Cardiac muscle cell (in vitro differentiated cells and primary cell): Measurements from ENCODE around the gene RNF223. TPM values are rescaled to one million over a fixed set of nuclear protein-coding genes. Genes with fewer than 3 reads are reported as not detected.

Experiments used
- DNase-seq, 2 donors: peaks; one replicate each; pipeline versions ENCODE4 v3.0.0 to v3.0.0-alpha.2; 2010 to 2017; ENCODE audit warnings: low read depth in 1 of 2, low spot score in 1 of 2
- H3K27ac ChIP-seq: fragments of 200-600 bp; sonication (generic); 2 replicates; pipeline ENCODE4 v1.5.1; 2016
- H3K27me3 ChIP-seq: fragments of 200-600 bp; sonication (generic); 2 replicates; pipeline ENCODE4 v1.6.0; 2016; ENCODE audit warnings: control low read depth
- H3K36me3 ChIP-seq: fragments of 200-600 bp; sonication (generic); 2 replicates; pipeline ENCODE4 v1.5.1; 2016; ENCODE audit warnings: control low read depth
- H3K4me1 ChIP-seq: fragments of 200-600 bp; sonication (generic); 2 replicates; pipeline ENCODE4 v1.8.1; 2017; ENCODE audit warnings: low read depth, mild to moderate bottlenecking, mixed run types
- H3K4me3 ChIP-seq: fragments of 200-600 bp; sonication (generic); 2 replicates; pipeline ENCODE4 v1.5.1; 2016; ENCODE audit warnings: mild to moderate bottlenecking
- H3K9me3 ChIP-seq: fragments of 200-600 bp; sonication (generic); 2 replicates; pipeline ENCODE4 v1.5.1; 2017; ENCODE audit warnings: low read depth, mild to moderate bottlenecking, control low read depth
- polyA plus RNA-seq: library from polyadenylated mRNA; unstranded; fragments of >200 nt; fragmentation: Nextera tagmentation; extraction: Ambion mirVana; gene quantifications from 2 replicates; pipeline ENCODE4 v1.2.1, GENCODE V29; 2016
- total RNA-seq: library from RNA; depleted of rRNA; stranded (reverse); fragments of >200 nt; gene quantifications from 2 replicates; pipeline ENCODE4 v1.2.3, GENCODE V29; 2016
- TF ChIP-seq, protein P1 (sequence below): IDR thresholded peaks from 2 replicates; pipeline ENCODE4 v1.5.1; 2012; ENCODE audit warnings: low read depth, mild to moderate bottlenecking, low read length

Gene RNF223
- total and polyA plus RNA-seq, 2 experiments from 2014 or later, result 0.33 TPM; not detected in 1

DNA sequence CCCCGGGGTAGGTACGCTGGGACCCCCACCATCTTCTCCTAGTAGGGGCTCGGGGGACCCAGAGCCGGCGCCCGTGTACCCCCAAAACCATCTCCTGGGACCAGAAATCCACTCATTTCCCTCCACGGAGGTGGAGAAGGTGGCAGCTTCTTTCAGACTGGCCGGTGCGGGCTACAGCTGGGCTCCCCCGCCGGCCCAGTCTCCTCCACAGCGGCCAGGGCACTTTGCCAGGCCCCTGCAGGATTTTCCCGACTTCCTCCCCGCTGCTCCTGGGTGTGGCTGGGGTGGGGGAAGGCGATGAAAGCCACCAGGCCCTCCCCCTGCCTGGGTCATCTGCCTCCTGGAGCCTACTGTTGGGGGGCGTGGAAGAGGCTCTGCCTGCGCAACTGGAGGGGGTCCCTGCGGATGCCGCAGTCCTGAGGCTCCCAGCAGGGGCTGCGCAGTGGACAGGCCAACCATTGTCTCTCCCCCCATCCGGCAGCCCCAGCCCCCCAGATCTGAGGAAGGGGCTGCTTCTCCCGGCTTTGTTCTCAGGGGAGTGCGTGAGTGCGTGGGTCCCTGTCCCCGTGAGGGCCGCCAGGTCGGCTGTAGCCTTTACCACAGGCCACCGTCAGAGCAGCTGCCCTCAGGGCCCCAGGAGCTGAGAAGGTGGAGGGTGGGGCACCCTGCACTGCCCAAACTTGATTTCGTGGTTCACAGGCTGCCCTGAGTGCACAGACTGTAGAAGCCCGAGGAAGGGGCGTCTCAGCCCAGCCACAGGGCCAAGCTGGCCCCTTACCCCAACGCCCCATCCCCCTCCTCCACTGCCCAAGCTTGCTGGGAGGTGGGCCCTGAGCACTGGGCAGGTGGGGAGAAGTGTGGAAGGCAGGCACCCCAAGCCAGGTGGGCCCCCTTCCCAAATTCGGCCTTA lies 52.8 kb downstream of the RNF223 start:
- H3K27ac ChIP-seq, result no peak overlapping the region
- no peaks in the 10 kb centered on the region for H3K9me3 ChIP-seq
- peak in 1 of 2 donors; percentile 76 for DNase-seq
- H3K27me3 ChIP-seq, result no peaks in the 10 kb centered on the region
- peaks cover 8% of the 10 kb centered on the region for H3K4me1 ChIP-seq
- peak overlapping the region; percentile 93 for H3K4me3 ChIP-seq
- no peaks in the 10 kb centered on the region for H3K36me3 ChIP-seq
- TF ChIP-seq, protein P1, sequence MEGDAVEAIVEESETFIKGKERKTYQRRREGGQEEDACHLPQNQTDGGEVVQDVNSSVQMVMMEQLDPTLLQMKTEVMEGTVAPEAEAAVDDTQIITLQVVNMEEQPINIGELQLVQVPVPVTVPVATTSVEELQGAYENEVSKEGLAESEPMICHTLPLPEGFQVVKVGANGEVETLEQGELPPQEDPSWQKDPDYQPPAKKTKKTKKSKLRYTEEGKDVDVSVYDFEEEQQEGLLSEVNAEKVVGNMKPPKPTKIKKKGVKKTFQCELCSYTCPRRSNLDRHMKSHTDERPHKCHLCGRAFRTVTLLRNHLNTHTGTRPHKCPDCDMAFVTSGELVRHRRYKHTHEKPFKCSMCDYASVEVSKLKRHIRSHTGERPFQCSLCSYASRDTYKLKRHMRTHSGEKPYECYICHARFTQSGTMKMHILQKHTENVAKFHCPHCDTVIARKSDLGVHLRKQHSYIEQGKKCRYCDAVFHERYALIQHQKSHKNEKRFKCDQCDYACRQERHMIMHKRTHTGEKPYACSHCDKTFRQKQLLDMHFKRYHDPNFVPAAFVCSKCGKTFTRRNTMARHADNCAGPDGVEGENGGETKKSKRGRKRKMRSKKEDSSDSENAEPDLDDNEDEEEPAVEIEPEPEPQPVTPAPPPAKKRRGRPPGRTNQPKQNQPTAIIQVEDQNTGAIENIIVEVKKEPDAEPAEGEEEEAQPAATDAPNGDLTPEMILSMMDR, result no peak

Other genes starting within 250 kb of the RNF223 start
- 90.7 and 146 TPM in 2 replicates for gene SAMD11, start 150.4 kb downstream of the RNF223 start, total RNA-seq
- 32.2 and 63.3 TPM in 2 replicates for gene SAMD11, start 150.4 kb downstream of the RNF223 start, polyA plus RNA-seq
- gene NOC2L, start 115.0 kb downstream of the RNF223 start, total RNA-seq, result 98.2 and 119 TPM in 2 replicates
- gene NOC2L, start 115.0 kb downstream of the RNF223 start, polyA plus RNA-seq, result 95.4 and 122 TPM in 2 replicates
- 16.2 and 42.9 TPM in 2 replicates for gene KLHL17, start 113.7 kb downstream of the RNF223 start, total RNA-seq
- gene KLHL17, start 113.7 kb downstream of the RNF223 start, polyA plus RNA-seq, result 31.5 and 40.6 TPM in 2 replicates
- 0.36 TPM in 1 of 2 replicates, not detected in the other for gene PLEKHN1, start 107.8 kb downstream of the RNF223 start, total RNA-seq
- gene PLEKHN1, start 107.8 kb downstream of the RNF223 start, polyA plus RNA-seq, result 0.60 TPM in 2 replicates
- 0.49 and 1.0 TPM in 2 replicates for gene PERM1, start 92.2 kb downstream of the RNF223 start, total RNA-seq
- 0.71 and 0.77 TPM in 2 replicates for gene PERM1, start 92.2 kb downstream of the RNF223 start, polyA plus RNA-seq
- 54.4 and 89.4 TPM in 2 replicates for gene HES4, start 74.2 kb downstream of the RNF223 start, total RNA-seq
- 45.7 and 83.6 TPM in 2 replicates for gene HES4, start 74.2 kb downstream of the RNF223 start, polyA plus RNA-seq
- 73.4 and 111 TPM in 2 replicates for gene ISG15, start 60.8 kb downstream of the RNF223 start, total RNA-seq
- gene ISG15, start 60.8 kb downstream of the RNF223 start, polyA plus RNA-seq, result 68.2 and 110 TPM in 2 replicates
- 95.5 and 154 TPM in 2 replicates for gene AGRN, start 54.2 kb downstream of the RNF223 start, total RNA-seq
- 23.5 and 30.6 TPM in 2 replicates for gene AGRN, start 54.2 kb downstream of the RNF223 start, polyA plus RNA-seq
- 21.8 and 36.2 TPM in 2 replicates for gene C1orf159, start 41.8 kb upstream of the RNF223 start, total RNA-seq
- gene C1orf159, start 41.8 kb upstream of the RNF223 start, polyA plus RNA-seq, result 17.7 and 21.7 TPM in 2 replicates
- not detected in 2 replicates for gene TTLL10, start 99.6 kb upstream of the RNF223 start, total RNA-seq
- 0.31 TPM in 1 of 2 replicates, not detected in the other for gene TTLL10, start 99.6 kb upstream of the RNF223 start, polyA plus RNA-seq
- not detected in 2 replicates for gene TNFRSF18, start 132.3 kb upstream of the RNF223 start, total RNA-seq
- gene TNFRSF18, start 132.3 kb upstream of the RNF223 start, polyA plus RNA-seq, result 0.39 and 0.74 TPM in 2 replicates
- gene TNFRSF4, start 139.8 kb upstream of the RNF223 start, total RNA-seq, result 0.11 TPM in 1 of 2 replicates, not detected in the other
- 0.10 TPM in 1 of 2 replicates, not detected in the other for gene TNFRSF4, start 139.8 kb upstream of the RNF223 start, polyA plus RNA-seq
- gene SDF4, start 157.7 kb upstream of the RNF223 start, total RNA-seq, result 139 and 148 TPM in 2 replicates
- 172 and 180 TPM in 2 replicates for gene SDF4, start 157.7 kb upstream of the RNF223 start, polyA plus RNA-seq
- gene B3GALT6, start 157.9 kb upstream of the RNF223 start, total RNA-seq, result 53.1 and 58.9 TPM in 2 replicates
- 56.8 and 69.5 TPM in 2 replicates for gene B3GALT6, start 157.9 kb upstream of the RNF223 start, polyA plus RNA-seq
- gene C1QTNF12, start 172.4 kb upstream of the RNF223 start, total RNA-seq, result 1.5 TPM in 1 of 2 replicates, not detected in the other
- gene C1QTNF12, start 172.4 kb upstream of the RNF223 start, polyA plus RNA-seq, result not detected in 2 replicates
- gene UBE2J2, start 199.5 kb upstream of the RNF223 start, total RNA-seq, result 64.2 and 70.5 TPM in 2 replicates
- gene UBE2J2, start 199.5 kb upstream of the RNF223 start, polyA plus RNA-seq, result 87.3 and 93.1 TPM in 2 replicates
- gene SCNN1D, start 206.1 kb upstream of the RNF223 start, total RNA-seq, result 13.0 and 26.5 TPM in 2 replicates
- gene SCNN1D, start 206.1 kb upstream of the RNF223 start, polyA plus RNA-seq, result 7.5 and 11.0 TPM in 2 replicates
- 59.1 and 61.4 TPM in 2 replicates for gene ACAP3, start 233.6 kb upstream of the RNF223 start, total RNA-seq
- 45.7 and 63.6 TPM in 2 replicates for gene ACAP3, start 233.6 kb upstream of the RNF223 start, polyA plus RNA-seq
- gene PUSL1, start 234.3 kb upstream of the RNF223 start, total RNA-seq, result 22.1 and 25.0 TPM in 2 replicates
- 17.4 and 18.7 TPM in 2 replicates for gene PUSL1, start 234.3 kb upstream of the RNF223 start, polyA plus RNA-seq